Neural progenitor cell (in vitro differentiated cells): ENCODE results near the gene GGT6. TPM values are rescaled to one million over a fixed set of nuclear protein-coding genes. Genes with fewer than 3 reads are reported as not detected.

ENCODE experiments used
- DNase-seq: peaks from one replicate; pipeline ENCODE4 v3.0.0-alpha.2; 2016; ENCODE audit warnings: low spot score
- H2AFZ ChIP-seq: fragments of 200-600 bp; sonication (generic); replicated peaks from 2 replicates; pipeline ENCODE4 v1.6.1; 2016; ENCODE audit warnings: antibody characterized with exemption
- H3F3A ChIP-seq: fragments of 200-600 bp; sonication (generic); 2 replicates; pipeline ENCODE4 v1.6.1; 2016; ENCODE audit warnings: antibody characterized with exemption, low read depth
- H3K27ac ChIP-seq: fragments of 200-600 bp; sonication (generic); 2 replicates; pipeline ENCODE4 v1.5.1; 2016; ENCODE audit warnings: mild to moderate bottlenecking
- H3K27me3 ChIP-seq: fragments of 200-600 bp; sonication (generic); 2 replicates; pipeline ENCODE4 v1.6.1; 2016; ENCODE audit warnings: mild to moderate bottlenecking, moderate library complexity
- H3K36me3 ChIP-seq: fragments of 200-600 bp; sonication (generic); 2 replicates; pipeline ENCODE4 v1.5.1; 2016
- H3K4me1 ChIP-seq: fragments of 200-600 bp; sonication (generic); 2 replicates; pipeline ENCODE4 v1.6.1; 2016; ENCODE audit warnings: mixed run types
- H3K4me2 ChIP-seq: fragments of 200-600 bp; sonication (generic); 2 replicates; pipeline ENCODE4 v1.6.1; 2016
- H3K4me3 ChIP-seq: fragments of 200-600 bp; sonication (generic); 2 replicates; pipeline ENCODE4 v1.5.1; 2016
- H3K79me2 ChIP-seq: fragments of 200-600 bp; sonication (generic); 2 replicates; pipeline ENCODE4 v1.6.1; 2016; ENCODE audit warnings: low read depth
- H3K9ac ChIP-seq: fragments of 200-600 bp; sonication (generic); 2 replicates; pipeline ENCODE4 v1.6.1; 2016
- H3K9me3 ChIP-seq: fragments of 200-600 bp; sonication (generic); 2 replicates; pipeline ENCODE4 v1.5.1; 2016; ENCODE audit warnings: low read depth
- H4K20me1 ChIP-seq: fragments of 200-600 bp; sonication (generic); 2 replicates; pipeline ENCODE4 v1.6.1; 2016; ENCODE audit warnings: low read depth
- H3K27ac Mint-ChIP-seq: 3 replicates; pipeline ENCODE4 v1.8.0; 2021; ENCODE audit warnings: mixed read lengths
- H3K27me3 Mint-ChIP-seq: 2 replicates; pipeline ENCODE4 v1.8.0; 2022; ENCODE audit warnings: low read depth, mild to moderate bottlenecking, inconsistent platforms, moderate library complexity, mixed read lengths; ENCODE audit not compliant: insufficient read depth
- H3K36me3 Mint-ChIP-seq: 3 replicates; pipeline ENCODE4 v1.8.0; 2021; ENCODE audit warnings: mixed read lengths
- H3K4me1 Mint-ChIP-seq: 3 replicates; pipeline ENCODE4 v1.8.0; 2021; ENCODE audit warnings: mixed read lengths
- H3K4me3 Mint-ChIP-seq: 3 replicates; pipeline ENCODE4 v1.8.0; 2021; ENCODE audit warnings: mild to moderate bottlenecking, moderate library complexity, mixed read lengths
- H3K9me3 Mint-ChIP-seq: 3 replicates; pipeline ENCODE4 v1.8.0; 2020; ENCODE audit warnings: mixed read lengths
- CTCF ChIP-seq: fragments of 200-600 bp; sonication (generic); IDR thresholded peaks from 2 replicates; pipeline ENCODE4 v1.5.1; 2017; ENCODE audit warnings: antibody characterized with exemption, mild to moderate bottlenecking
- EZH2 ChIP-seq: fragments of 200-600 bp; sonication (generic); IDR thresholded peaks from 2 replicates; pipeline ENCODE4 v1.6.1; 2017; ENCODE audit warnings: antibody characterized with exemption, mild to moderate bottlenecking, moderate library complexity
- EZH2phosphoT487 ChIP-seq: fragments of 200-600 bp; sonication (generic); IDR thresholded peaks from 2 replicates; pipeline ENCODE4 v1.6.1; 2017; ENCODE audit warnings: antibody characterized with exemption
- total RNA-seq: library from RNA; depleted of rRNA; stranded (reverse); fragments of >200 nt; gene quantifications from 2 replicates; pipeline ENCODE4 v1.2.3, GENCODE V29; 2015; ENCODE audit warnings: low replicate concordance

The GGT6 gene
- total RNA-seq, 1 donor from 2014 or later, result not detected

GRCh38 chr17:4534928-4535666 lies 25.3 kb downstream of the GGT6 start:
- H3K9me3 Mint-ChIP-seq, result no peaks in the 10 kb centered on the region
- H3K27ac ChIP-seq, result no peak overlapping the region
- no peaks in the 10 kb centered on the region for H3K36me3 ChIP-seq

GRCh38 chr17:4534515-4534914 lies 25.9 kb downstream of the GGT6 start:
- Mint-ChIP-seq H3K27me3 (peaks cover 3% of the 10 kb centered on the region), H3K4me3 (no peak overlapping the region), H3K4me1 (no peaks in the 10 kb centered on the region), H3K9me3 (no peaks in the 10 kb centered on the region), H3K36me3 (no peaks in the 10 kb centered on the region), H3K27ac (no peak overlapping the region)
- Histone ChIP-seq H2AFZ (no peak overlapping the region), H3K4me1 (peaks cover 22% of the 10 kb centered on the region), H3K36me3 (no peaks in the 10 kb centered on the region), H3K9ac (no peak overlapping the region), H3K79me2 (no peaks in the 10 kb centered on the region), H4K20me1 (no peaks in the 10 kb centered on the region), H3K27me3 (peaks cover 10% of the 10 kb centered on the region), H3K9me3 (no peaks in the 10 kb centered on the region), H3K4me2 (no peak overlapping the region), H3K4me3 (no peak overlapping the region), H3K27ac (no peak overlapping the region), H3F3A (peaks cover 3% of the 10 kb centered on the region)
- no peak for TF ChIP-seq EZH2
- TF ChIP-seq CTCF, result no peak
- TF ChIP-seq EZH2phosphoT487, result no peak
- no peak for DNase-seq

More at GRCh38 chr17:4534928-4535666, 25.3 kb downstream of the GGT6 start:
- no peaks in the 10 kb centered on the region for H3K9me3 ChIP-seq
- no peak overlapping the region for H3K4me2 ChIP-seq
- H3F3A ChIP-seq, result peaks cover 3% of the 10 kb centered on the region
- peaks cover 3% of the 10 kb centered on the region for H3K36me3 Mint-ChIP-seq
- no peaks in the 10 kb centered on the region for H4K20me1 ChIP-seq
- no peak overlapping the region for H3K4me3 ChIP-seq
- peaks cover 10% of the 10 kb centered on the region for H3K27me3 ChIP-seq
- DNase-seq, result no peak
- no peak overlapping the region for H3K9ac ChIP-seq
- H3K4me1 Mint-ChIP-seq, result no peaks in the 10 kb centered on the region
- no peak overlapping the region for H3K27ac Mint-ChIP-seq
- H2AFZ ChIP-seq, result no peak overlapping the region
- peaks cover 22% of the 10 kb centered on the region for H3K4me1 ChIP-seq
- peaks cover 3% of the 10 kb centered on the region for H3K27me3 Mint-ChIP-seq
- TF ChIP-seq EZH2 (no peak), EZH2phosphoT487 (no peak), CTCF (no peak)
- no peak overlapping the region for H3K4me3 Mint-ChIP-seq
- H3K79me2 ChIP-seq, result no peaks in the 10 kb centered on the region

- H4K20me1 ChIP-seq, result no peaks in the 10 kb centered on the region
- no peak overlapping the region for H3K9ac ChIP-seq
- H2AFZ ChIP-seq, result no peak overlapping the region
- H3K27ac ChIP-seq, result no peak overlapping the region
- H3K36me3 Mint-ChIP-seq, result no peaks in the 10 kb centered on the region
- H3K4me1 Mint-ChIP-seq, result no peaks in the 10 kb centered on the region
- H3K79me2 ChIP-seq, result no peaks in the 10 kb centered on the region
- H3K4me3 ChIP-seq, result no peak overlapping the region
- peaks cover 3% of the 10 kb centered on the region for H3F3A ChIP-seq
- H3K9me3 Mint-ChIP-seq, result no peaks in the 10 kb centered on the region
- no peaks in the 10 kb centered on the region for H3K36me3 ChIP-seq
- H3K9me3 ChIP-seq, result no peaks in the 10 kb centered on the region
- peaks cover 22% of the 10 kb centered on the region for H3K4me1 ChIP-seq
- H3K4me2 ChIP-seq, result no peak overlapping the region
- peaks cover 3% of the 10 kb centered on the region for H3K27me3 Mint-ChIP-seq
- TF ChIP-seq CTCF (peak; percentile 14), EZH2phosphoT487 (no peak), EZH2 (no peak)
- DNase-seq, result peak; percentile 66
- peaks cover 10% of the 10 kb centered on the region for H3K27me3 ChIP-seq
- no peak overlapping the region for H3K4me3 Mint-ChIP-seq
- H3K27ac Mint-ChIP-seq, result peak overlapping the region; percentile 33
Observed at GRCh38 chr17:4533523-4534504, 26.6 kb downstream of the GGT6 start.
